Measurements from ENCODE around the gene FSIP1. TPM values are rescaled to one million over a fixed set of nuclear protein-coding genes. Genes with fewer than 3 reads are reported as not detected.

FSIP1 gene
- total and polyA plus RNA-seq, 9 donors, result 0.13 to 6.8 (median 0.79) TPM

- intact Hi-C loops (cut with DNase I), result no loop called here
- H3K4me3 ChIP-seq, result no peak overlapping the region
- no peaks in the 10 kb centered on the region for H3K36me3 ChIP-seq
- H3K9me3 ChIP-seq, result no peaks in the 10 kb centered on the region
- H3K27ac ChIP-seq, result no peak overlapping the region
- DNase-seq, result no peak
- 98% methylated on average over 2 of the region's 2 CpGs for WGBS, 3 donors
- no peaks in the 10 kb centered on the region for H3K4me1 ChIP-seq (ENCODE audit: insufficient read depth)
- no peaks in the 10 kb centered on the region for H3K27me3 ChIP-seq
- no peak for TF ChIP-seq CTCF (IDR thresholded peaks at IDR 0.05)
- TF ChIP-seq POLR2A (IDR thresholded peaks at IDR 0.05), result no peak
- no peak for TF ChIP-seq EP300 (IDR thresholded peaks at IDR 0.05)
Measured at GRCh38 chr15:39746176-39746575, 36.5 kb downstream of the FSIP1 start.

GRCh38 chr15:39745415-39745814 lies 37.2 kb downstream of the FSIP1 start:
- Histone ChIP-seq H3K9me3 (no peaks in the 10 kb centered on the region), H3K4me1 (ENCODE audit: insufficient read depth) (no peaks in the 10 kb centered on the region), H3K36me3 (no peaks in the 10 kb centered on the region), H3K27me3 (no peaks in the 10 kb centered on the region), H3K27ac (no peak overlapping the region), H3K4me3 (no peak overlapping the region)
- TF ChIP-seq CTCF (IDR thresholded peaks at IDR 0.05) (no peak), EP300 (IDR thresholded peaks at IDR 0.05) (no peak), POLR2A (IDR thresholded peaks at IDR 0.05) (no peak)
- intact Hi-C loops (cut with DNase I), result no loop called here
- WGBS, 3 donors, result 64 to 84% (median 72%) methylated on average over 2 of the region's 2 CpGs
- DNase-seq, result no peak

GRCh38 chr15:39744334-39745103 lies 38.1 kb downstream of the FSIP1 start:
- Histone ChIP-seq H3K9me3 (no peaks in the 10 kb centered on the region), H3K27ac (no peak overlapping the region), H3K27me3 (no peaks in the 10 kb centered on the region), H3K4me3 (no peak overlapping the region), H3K4me1 (ENCODE audit: insufficient read depth) (no peaks in the 10 kb centered on the region), H3K36me3 (no peaks in the 10 kb centered on the region)
- WGBS, 3 donors, result 93 to 98% (median 93%) methylated on average over 7 of the region's 7 CpGs
- TF ChIP-seq CTCF (IDR thresholded peaks at IDR 0.05) (no peak), EP300 (IDR thresholded peaks at IDR 0.05) (no peak), POLR2A (IDR thresholded peaks at IDR 0.05) (no peak)
- intact Hi-C loops (cut with DNase I), result no loop called here
- DNase-seq, result no peak

GRCh38 chr15:39743611-39744010 lies 39.0 kb downstream of the FSIP1 start:
- 66 to 82% (median 81%) methylated on average over 2 of the region's 2 CpGs for WGBS, 3 donors
- no peaks in the 10 kb centered on the region for H3K4me1 ChIP-seq (ENCODE audit: insufficient read depth)
- DNase-seq, result no peak
- no peaks in the 10 kb centered on the region for H3K36me3 ChIP-seq
- H3K9me3 ChIP-seq, result no peaks in the 10 kb centered on the region
- H3K27me3 ChIP-seq, result no peaks in the 10 kb centered on the region
- no peak overlapping the region for H3K4me3 ChIP-seq
- TF ChIP-seq CTCF (IDR thresholded peaks at IDR 0.05) (no peak), EP300 (IDR thresholded peaks at IDR 0.05) (no peak), POLR2A (IDR thresholded peaks at IDR 0.05) (no peak)
- no peak overlapping the region for H3K27ac ChIP-seq
- intact Hi-C loops (cut with DNase I), result no loop called here

Data from ovary (tissue), 9 donors.